Activated CD4-positive, alpha-beta T cell treated with anti-CD3 and anti-CD28 coated beads, Interleukin-10, Interleukin-2, amounts not matched to agents 100 ng/mL and 50 ng/mL, durations not matched to agents 16 hours and 8 hours (primary cell): ENCODE measurements around the gene PHF5A.
"Not testable (repeated sequence)": the region's sequence is repeated elsewhere in the genome, so short reads cannot be mapped to it uniquely, and the experiment has no call there.

ENCODE experiments used
- DNase-seq: peaks from one replicate; pipeline ENCODE4 v3.0.0-alpha.2; 2020

PHF5A gene

GRCh38 chr22:41487037-41487935 is 18.8 kb upstream of the PHF5A start:
- no peak for DNase-seq

- DNase-seq: no peak
These were observed 16.5 kb upstream of the PHF5A start for GRCh38 chr22:41485033-41485432.

GRCh38 chr22:41482319-41482935 is 13.9 kb upstream of the PHF5A start:
- DNase-seq: no peak

GRCh38 chr22:41481925-41482318 is 13.4 kb upstream of the PHF5A start:
- no peak for DNase-seq

GRCh38 chr22:41481131-41481830 is 12.8 kb upstream of the PHF5A start:
- no peak for DNase-seq

GRCh38 chr22:41480397-41480735 is 11.9 kb upstream of the PHF5A start:
- DNase-seq: no peak

GRCh38 chr22:41479671-41480396 is 11.3 kb upstream of the PHF5A start:
- no peak for DNase-seq

- DNase-seq: no peak
These were observed 10.5 kb upstream of the PHF5A start for GRCh38 chr22:41478891-41479521.

GRCh38 chr22:41478473-41478872 is 10.0 kb upstream of the PHF5A start:
- DNase-seq: no peak

- no peak for DNase-seq
These were observed 6.5 kb upstream of the PHF5A start for GRCh38 chr22:41474872-41475451.

- no peak for DNase-seq
These were observed 3.1 kb upstream of the PHF5A start for GRCh38 chr22:41471568-41471967.

- DNase-seq: no peak
These were observed 2.4 kb upstream of the PHF5A start for GRCh38 chr22:41470886-41471285.

GRCh38 chr22:41469218-41469851 is 843 bp upstream of the PHF5A start:
- DNase-seq: peak; percentile 52

GRCh38 chr22:41461901-41462300 is 6.6 kb downstream of the PHF5A start:
- DNase-seq: no peak

GRCh38 chr22:41460071-41460470 is 8.4 kb downstream of the PHF5A start:
- DNase-seq: not testable (repeated sequence)

GRCh38 chr22:41459431-41459830 is 9.1 kb downstream of the PHF5A start:
- DNase-seq: no peak

- no peak for DNase-seq
These were observed 10.2 kb downstream of the PHF5A start for GRCh38 chr22:41458161-41458728.

GRCh38 chr22:41448189-41448808 is 20.2 kb downstream of the PHF5A start:
- peak; percentile 98 for DNase-seq

GRCh38 chr22:41447435-41448188 is 20.9 kb downstream of the PHF5A start:
- peak; percentile 78 for DNase-seq
